Smooth muscle cell (in vitro differentiated cells): Measurements from ENCODE around the gene PPM1E. TPM values are rescaled to one million over a fixed set of nuclear protein-coding genes. Genes with fewer than 3 reads are reported as not detected.
"Not testable (repeated sequence)": the region's sequence is repeated elsewhere in the genome, so short reads cannot be mapped to it uniquely, and the experiment has no call there.

Source experiments
- DNase-seq: peaks from one replicate; lab custom pipeline; 2025; ENCODE audit not compliant: unreplicated experiment; lab: John Stamatoyannopoulos, UW
- H2AFZ ChIP-seq: fragments of 200-600 bp; sonication (generic); 2 replicates; pipeline ENCODE4 v1.6.0; 2016; ENCODE audit warnings: antibody characterized with exemption, low read depth, mild to moderate bottlenecking
- H3F3A ChIP-seq: fragments of 200-600 bp; sonication (generic); 2 replicates; pipeline ENCODE4 v1.6.0; 2017; ENCODE audit warnings: antibody characterized with exemption, low read depth
- H3K27ac ChIP-seq: fragments of 200-600 bp; sonication (generic); 2 replicates; pipeline ENCODE4 v1.5.1; 2016; ENCODE audit warnings: low read depth, mild to moderate bottlenecking
- H3K27me3 ChIP-seq: fragments of 200-600 bp; sonication (generic); 2 replicates; pipeline ENCODE4 v1.6.1; 2016; ENCODE audit warnings: low read depth, mild to moderate bottlenecking
- H3K36me3 ChIP-seq: fragments of 200-600 bp; sonication (generic); 2 replicates; pipeline ENCODE4 v1.5.1; 2016; ENCODE audit warnings: low read depth
- H3K4me1 ChIP-seq: fragments of 200-600 bp; sonication (generic); 2 replicates; pipeline ENCODE4 v1.5.1; 2016; ENCODE audit warnings: low read depth
- H3K4me2 ChIP-seq: fragments of 200-600 bp; sonication (generic); 2 replicates; pipeline ENCODE4 v1.6.0; 2016; ENCODE audit warnings: mild to moderate bottlenecking
- H3K4me3 ChIP-seq: fragments of 200-600 bp; sonication (generic); 2 replicates; pipeline ENCODE4 v1.5.1; 2016; ENCODE audit warnings: mild to moderate bottlenecking
- H3K79me2 ChIP-seq: fragments of 200-600 bp; sonication (generic); 2 replicates; pipeline ENCODE4 v1.6.0; 2016; ENCODE audit warnings: low read depth, mild to moderate bottlenecking
- H3K9ac ChIP-seq: fragments of 200-600 bp; sonication (generic); 2 replicates; pipeline ENCODE4 v1.6.0; 2016; ENCODE audit warnings: low read depth
- H3K9me3 ChIP-seq: fragments of 200-600 bp; sonication (generic); replicated peaks from 2 replicates; pipeline ENCODE4 v1.5.1; 2016; ENCODE audit warnings: low read depth
- H4K20me1 ChIP-seq: fragments of 200-600 bp; sonication (generic); 2 replicates; pipeline ENCODE4 v1.6.0; 2016; ENCODE audit warnings: low read depth
- CTCF ChIP-seq: fragments of 200-600 bp; sonication (generic); IDR thresholded peaks from 2 replicates; pipeline ENCODE4 v1.5.1; 2017; ENCODE audit warnings: borderline replicate concordance, mild to moderate bottlenecking, antibody characterized with exemption; ENCODE audit not compliant: insufficient read depth, poor library complexity, severe bottlenecking
- WGBS: methylation state at CpG from one replicate; pipeline ENCODE4 v1.1.7; 2016; ENCODE audit warnings: low lambda C conversion rate; 5-methylcytosine and 5-hydroxymethylcytosine counted together
- polyA plus RNA-seq: library from polyadenylated mRNA; unstranded; fragments of >200 nt; fragmentation: Nextera tagmentation; extraction: Ambion mirVana; gene quantifications from 2 replicates; pipeline ENCODE4 v1.2.1, GENCODE V29; 2016
- total RNA-seq: library from RNA; depleted of rRNA; stranded (reverse); fragments of >200 nt; gene quantifications from 2 replicates; pipeline ENCODE4 v1.2.3, GENCODE V29; 2014

The PPM1E gene
- total and polyA plus RNA-seq, 2 experiments from 2014 or later, result 0.29 to 0.72 TPM

- Histone ChIP-seq H3K36me3 (no peaks in the 10 kb centered on the region), H3K4me3 (no peak overlapping the region), H3F3A (no peaks in the 10 kb centered on the region), H3K9ac (no peak overlapping the region), H3K9me3 (no peaks in the 10 kb centered on the region), H3K27me3 (no peaks in the 10 kb centered on the region), H3K4me2 (no peak overlapping the region), H3K4me1 (peaks cover 7% of the 10 kb centered on the region), H2AFZ (peak overlapping the region; percentile 62), H3K79me2 (no peaks in the 10 kb centered on the region), H3K27ac (no peak overlapping the region), H4K20me1 (no peaks in the 10 kb centered on the region)
- no peak for TF ChIP-seq CTCF
- DNase-seq, result no peak
- WGBS, result 84% methylated on average over 2 of the region's 2 CpGs
Observed at GRCh38 chr17:58956997-58957724, 201.5 kb downstream of the PPM1E start.

- not testable (repeated sequence) for H3K4me1 ChIP-seq, H3K4me2 ChIP-seq, H3K9me3 ChIP-seq, H2AFZ ChIP-seq, H3K36me3 ChIP-seq, H3K4me3 ChIP-seq, H3K79me2 ChIP-seq, H3F3A ChIP-seq, H4K20me1 ChIP-seq, H3K27me3 ChIP-seq, DNase-seq, H3K9ac ChIP-seq, H3K27ac ChIP-seq
- 92% methylated on average over 1 of the region's 1 CpG for WGBS
Observed at GRCh38 chr17:58957725-58958073, 202.0 kb downstream of the PPM1E start.

DNA sequence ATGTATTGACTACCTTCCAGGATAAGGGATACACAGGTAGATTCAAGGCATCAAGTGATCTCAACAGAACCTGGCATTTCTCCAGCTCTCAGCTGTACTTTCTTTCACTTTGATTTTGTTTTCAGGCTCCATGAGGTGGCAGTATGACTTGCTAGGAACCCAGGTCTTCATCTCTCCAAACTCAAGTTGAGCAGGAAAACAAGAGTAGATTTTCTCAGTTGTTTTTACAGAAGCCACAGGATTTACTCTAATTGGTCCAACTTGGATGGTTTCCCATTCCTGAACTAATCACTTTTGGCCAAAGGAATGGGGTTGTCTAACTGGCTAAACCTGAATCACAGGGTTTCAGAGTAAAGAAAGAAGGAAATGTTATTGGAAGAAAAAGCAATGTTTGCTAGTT is 204.4 kb downstream of the PPM1E start:
- DNase-seq, result no peak
- H3F3A ChIP-seq, result no peaks in the 10 kb centered on the region
- peaks cover 7% of the 10 kb centered on the region for H3K4me1 ChIP-seq
- H4K20me1 ChIP-seq, result no peaks in the 10 kb centered on the region
- H3K27ac ChIP-seq, result peak overlapping the region; percentile 14
- no peak overlapping the region for H2AFZ ChIP-seq
- no peak overlapping the region for H3K4me2 ChIP-seq
- no peaks in the 10 kb centered on the region for H3K9me3 ChIP-seq
- H3K9ac ChIP-seq, result no peak overlapping the region
- H3K4me3 ChIP-seq, result no peak overlapping the region
- no peak for TF ChIP-seq CTCF
- no peaks in the 10 kb centered on the region for H3K79me2 ChIP-seq
- no peaks in the 10 kb centered on the region for H3K27me3 ChIP-seq
- no peaks in the 10 kb centered on the region for H3K36me3 ChIP-seq

DNA sequence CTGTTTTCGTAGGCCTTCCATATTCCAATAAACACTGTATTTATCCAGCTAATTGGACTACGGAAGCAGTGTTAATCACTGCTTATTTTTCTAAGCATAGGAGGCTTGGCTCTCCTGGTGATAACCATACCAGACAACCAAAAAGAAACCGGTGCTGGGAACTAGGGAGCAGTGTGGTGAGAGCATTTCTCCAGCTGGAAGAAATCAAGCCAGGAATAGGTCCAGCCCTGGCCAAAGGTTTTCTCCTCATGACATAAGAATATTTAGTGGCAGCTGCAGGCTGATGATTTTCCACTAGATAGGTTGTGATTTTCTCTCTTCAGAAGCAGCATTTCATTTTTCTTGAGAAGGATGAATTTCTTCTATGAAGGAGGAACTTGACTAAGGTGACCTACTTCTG is 209.6 kb downstream of the PPM1E start:
- TF ChIP-seq CTCF, result no peak

More for the DNA sequence above, 209.6 kb downstream of the PPM1E start:
- H3K9ac ChIP-seq, result no peak overlapping the region
- H3K27me3 ChIP-seq, result no peaks in the 10 kb centered on the region
- no peaks in the 10 kb centered on the region for H3K79me2 ChIP-seq
- H3K4me2 ChIP-seq, result no peak overlapping the region
- H3K36me3 ChIP-seq, result no peaks in the 10 kb centered on the region
- no peak for DNase-seq
- H3K4me3 ChIP-seq, result no peak overlapping the region
- no peaks in the 10 kb centered on the region for H3K4me1 ChIP-seq
- no peaks in the 10 kb centered on the region for H3K9me3 ChIP-seq
- H2AFZ ChIP-seq, result no peak overlapping the region
- no peaks in the 10 kb centered on the region for H4K20me1 ChIP-seq
- no peak overlapping the region for H3K27ac ChIP-seq
- H3F3A ChIP-seq, result no peaks in the 10 kb centered on the region
- 73% methylated on average over 3 of the region's 3 CpGs for WGBS
